RWPE1 (cell line): ENCODE measurements around the gene CCDC50.

Experiments used
- CTCF ChIA-PET: fragments of 350-600 bp; sonication (Branson Sonifier 250); formaldehyde crosslinking; extraction: SDS; loops from one replicate; lab custom pipeline; 2021; lab: Yijun Ruan, JAX
- POLR2A ChIA-PET: fragments of 400-600 bp; formaldehyde crosslinking; extraction: SDS; loops from one replicate; lab custom pipeline; 2020; ENCODE audit warnings: antibody characterized with exemption; ENCODE audit not compliant: low non-redundant PET; lab: Yijun Ruan, JAX
- DNase-seq: peaks from one replicate; pipeline ENCODE4 v3.0.0; 2012; ENCODE audit warnings: low spot score
- H3K27ac ChIP-seq: fragments of 450-650 bp; 2 replicates; pipeline ENCODE4 v1.5.1; 2017
- TF ChIP-seq, protein P1 (sequence below): fragments of 450-650 bp; conservative IDR thresholded peaks from 2 replicates; pipeline ENCODE4 v1.5.1; 2017; ENCODE audit warnings: low read depth, mild to moderate bottlenecking

Gene CCDC50

DNA sequence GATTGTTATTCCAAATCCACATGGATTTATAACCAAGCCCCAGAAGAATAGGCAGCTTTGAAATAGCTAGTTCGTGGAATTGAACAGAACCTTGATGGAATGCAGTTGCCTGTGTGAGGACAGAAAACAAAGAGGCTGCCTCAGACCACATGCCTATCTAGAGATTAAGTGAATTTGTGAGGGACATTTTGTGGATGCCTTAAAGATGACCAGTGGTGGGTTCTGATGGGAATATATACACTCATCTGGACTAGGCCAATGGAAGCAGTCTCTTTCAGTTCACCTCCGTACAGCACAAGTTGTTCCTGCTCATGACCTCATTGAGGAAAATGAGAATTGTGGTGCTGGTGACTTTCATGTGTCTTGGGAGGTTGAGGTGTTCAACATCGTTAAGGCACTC is 68.6 kb downstream of the CCDC50 start:
- H3K27ac ChIP-seq: no peak overlapping the region
- ChIA-PET POLR2A (no interaction called here), CTCF (no interaction called here)
- TF ChIP-seq, protein P1, sequence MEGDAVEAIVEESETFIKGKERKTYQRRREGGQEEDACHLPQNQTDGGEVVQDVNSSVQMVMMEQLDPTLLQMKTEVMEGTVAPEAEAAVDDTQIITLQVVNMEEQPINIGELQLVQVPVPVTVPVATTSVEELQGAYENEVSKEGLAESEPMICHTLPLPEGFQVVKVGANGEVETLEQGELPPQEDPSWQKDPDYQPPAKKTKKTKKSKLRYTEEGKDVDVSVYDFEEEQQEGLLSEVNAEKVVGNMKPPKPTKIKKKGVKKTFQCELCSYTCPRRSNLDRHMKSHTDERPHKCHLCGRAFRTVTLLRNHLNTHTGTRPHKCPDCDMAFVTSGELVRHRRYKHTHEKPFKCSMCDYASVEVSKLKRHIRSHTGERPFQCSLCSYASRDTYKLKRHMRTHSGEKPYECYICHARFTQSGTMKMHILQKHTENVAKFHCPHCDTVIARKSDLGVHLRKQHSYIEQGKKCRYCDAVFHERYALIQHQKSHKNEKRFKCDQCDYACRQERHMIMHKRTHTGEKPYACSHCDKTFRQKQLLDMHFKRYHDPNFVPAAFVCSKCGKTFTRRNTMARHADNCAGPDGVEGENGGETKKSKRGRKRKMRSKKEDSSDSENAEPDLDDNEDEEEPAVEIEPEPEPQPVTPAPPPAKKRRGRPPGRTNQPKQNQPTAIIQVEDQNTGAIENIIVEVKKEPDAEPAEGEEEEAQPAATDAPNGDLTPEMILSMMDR: no peak
- no peak for DNase-seq

DNA sequence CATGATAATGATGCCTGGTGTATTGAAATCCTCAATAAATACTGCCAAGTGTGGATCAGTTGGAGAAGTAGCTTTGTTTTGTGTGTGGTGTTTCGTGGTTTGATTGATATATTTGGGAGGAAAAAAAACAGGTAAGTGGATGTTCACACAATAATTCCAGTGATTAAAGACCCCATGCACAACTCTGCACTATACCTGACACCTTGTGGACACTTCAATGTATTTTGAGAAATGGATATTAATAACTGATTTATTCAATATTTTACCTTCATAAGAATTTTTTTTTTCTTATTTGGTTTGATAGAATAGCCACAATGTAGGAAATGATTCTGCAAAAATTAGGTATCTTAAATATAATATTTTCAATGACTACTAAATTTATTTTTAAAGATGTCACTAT is 69.4 kb downstream of the CCDC50 start:
- no peak overlapping the region for H3K27ac ChIP-seq
- TF ChIP-seq, protein P1: no peak
- POLR2A ChIA-PET: no interaction called here
- CTCF ChIA-PET: interaction anchor here (0.7 kb wide), 3 partner anchors 78 to 715 kb away, joined by 3 to 5 read pairs (median 4); no protein-coding TSS in a partner anchor
- DNase-seq: no peak

GRCh38 chr3:191399918-191400317 is 70.7 kb downstream of the CCDC50 start:
- TF ChIP-seq, protein P1: no peak
- CTCF ChIA-PET: no interaction called here
- DNase-seq: no peak
- no peak overlapping the region for H3K27ac ChIP-seq
- POLR2A ChIA-PET: no interaction called here

- no peak overlapping the region for H3K27ac ChIP-seq
- ChIA-PET POLR2A (no interaction called here), CTCF (interaction anchor here (0.6 kb wide), 1 partner anchor 992 kb away, joined by 3 read pairs; no protein-coding TSS in a partner anchor)
- TF ChIP-seq, protein P1: no peak
- DNase-seq: no peak
Observed at GRCh38 chr3:191401775-191402357, 72.7 kb downstream of the CCDC50 start.

DNA sequence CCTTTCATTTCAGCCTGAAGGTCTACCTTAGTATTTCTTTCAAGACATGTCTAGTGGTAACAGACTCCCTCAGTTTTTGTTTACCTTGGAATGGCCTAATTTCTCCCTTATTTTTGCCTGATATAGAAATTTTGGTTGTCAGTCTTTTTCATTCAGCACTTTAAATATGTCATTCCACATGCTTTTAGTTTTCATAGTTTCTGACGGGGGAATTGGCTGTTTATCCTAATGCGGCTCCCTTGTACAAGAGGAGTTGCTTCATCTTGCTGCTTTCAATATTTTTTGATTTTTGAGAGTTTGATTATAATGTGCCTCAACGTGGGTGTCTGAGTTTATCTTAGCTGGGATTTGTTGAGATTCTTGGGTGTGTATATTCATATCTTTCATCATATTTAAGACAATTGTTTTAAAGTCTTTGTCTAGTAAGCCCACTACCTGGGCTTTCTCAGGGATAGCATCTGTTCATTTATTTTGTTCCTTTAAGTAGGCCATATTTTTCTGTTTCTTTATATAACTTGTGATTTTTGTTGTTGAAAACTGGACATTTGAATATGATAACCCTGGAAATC is 80.7 kb downstream of the CCDC50 start:
- TF ChIP-seq, protein P1: no peak
- ChIA-PET CTCF (no interaction called here), POLR2A (no interaction called here)
- no peak overlapping the region for H3K27ac ChIP-seq
- DNase-seq: no peak

DNA sequence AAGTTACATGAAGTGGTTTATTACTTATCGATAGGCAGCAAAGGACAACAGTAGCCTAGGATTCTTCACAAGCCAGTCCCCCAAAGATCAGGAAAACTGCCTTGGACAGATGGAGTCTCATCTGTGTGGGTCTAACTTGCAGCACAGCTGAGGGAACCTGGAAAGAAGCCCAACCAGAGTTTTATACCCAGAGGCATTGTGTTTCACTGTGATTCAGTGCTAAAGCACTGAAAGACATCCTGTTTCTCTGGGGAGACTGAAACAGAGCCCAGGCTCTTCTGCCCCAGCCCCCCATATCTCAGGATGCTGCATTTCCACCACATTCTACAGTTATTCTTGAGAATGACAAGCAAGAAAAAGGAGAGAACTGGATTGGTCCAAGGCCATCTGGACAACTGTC is 83.6 kb downstream of the CCDC50 start:
- peak; percentile 45 for DNase-seq
- ChIA-PET CTCF (no interaction called here), POLR2A (no interaction called here)
- TF ChIP-seq, protein P1: no peak
- no peak overlapping the region for H3K27ac ChIP-seq
